ENCODE measurements around the gene LRP1. TPM values are rescaled to one million over a fixed set of nuclear protein-coding genes. Genes with fewer than 3 reads are reported as not detected.

LRP1 gene
- total and polyA plus RNA-seq, 2 experiments from 2014 or later: 47.8 to 76.8 TPM

GRCh38 chr12:57139796-57140649 lies 11.7 kb downstream of the LRP1 start:
- H3K79me2 ChIP-seq: peaks cover 85% of the 10 kb centered on the region
- H3K9me2 ChIP-seq (replicated peaks; ENCODE audit: insufficient read depth): no peaks in the 10 kb centered on the region
- H3K4me1 ChIP-seq (ENCODE audit: insufficient read depth): peaks cover 32% of the 10 kb centered on the region
- WGBS (ENCODE audit: low lambda C conversion rate, missing lambda C conversion rate): 94% methylated on average over 6 of the region's 6 CpGs
- no peak for DNase-seq (ENCODE audit: low spot score)
- H4K20me1 ChIP-seq (ENCODE audit: insufficient read depth, poor library complexity, severe bottlenecking): peaks cover 13% of the 10 kb centered on the region
- no peaks in the 10 kb centered on the region for H3K9me3 ChIP-seq (ENCODE audit: low read depth)
- no peak overlapping the region for H3K4me3 ChIP-seq
- H3K27me3 ChIP-seq: no peaks in the 10 kb centered on the region
- no peak overlapping the region for H3K27ac ChIP-seq
- no peak for TF ChIP-seq EZH2phosphoT487 (IDR thresholded peaks at IDR 0.05; ENCODE audit: low read depth, severe bottlenecking, unreplicated experiment)
- no peak for TF ChIP-seq EZH2 (IDR thresholded peaks at IDR 0.05; ENCODE audit: borderline replicate concordance)
- no peak for TF ChIP-seq CTCF (IDR thresholded peaks at IDR 0.05; ENCODE audit: poor library complexity)
- no peak overlapping the region for H3K4me2 ChIP-seq
- H2AFZ ChIP-seq: no peak overlapping the region
- H3K36me3 ChIP-seq (replicated peaks; ENCODE audit: insufficient read depth, low read depth): no peaks in the 10 kb centered on the region

- no peaks in the 10 kb centered on the region for H3K9me3 ChIP-seq (ENCODE audit: low read depth)
- WGBS (ENCODE audit: low lambda C conversion rate, missing lambda C conversion rate): 91% methylated on average over 8 of the region's 8 CpGs
- H3K27me3 ChIP-seq: no peaks in the 10 kb centered on the region
- peaks cover 82% of the 10 kb centered on the region for H3K79me2 ChIP-seq
- peaks cover 10% of the 10 kb centered on the region for H4K20me1 ChIP-seq (ENCODE audit: insufficient read depth, poor library complexity, severe bottlenecking)
- no peak overlapping the region for H3K27ac ChIP-seq
- no peak overlapping the region for H3K4me2 ChIP-seq
- no peaks in the 10 kb centered on the region for H3K36me3 ChIP-seq (replicated peaks; ENCODE audit: insufficient read depth, low read depth)
- H3K4me1 ChIP-seq (ENCODE audit: insufficient read depth): peaks cover 36% of the 10 kb centered on the region
- no peak for DNase-seq (ENCODE audit: low spot score)
- H3K4me3 ChIP-seq: no peak overlapping the region
- no peak for TF ChIP-seq EZH2phosphoT487 (IDR thresholded peaks at IDR 0.05; ENCODE audit: low read depth, severe bottlenecking, unreplicated experiment)
- TF ChIP-seq EZH2 (IDR thresholded peaks at IDR 0.05; ENCODE audit: borderline replicate concordance): no peak
- TF ChIP-seq CTCF (IDR thresholded peaks at IDR 0.05; ENCODE audit: poor library complexity): no peak
- no peaks in the 10 kb centered on the region for H3K9me2 ChIP-seq (replicated peaks; ENCODE audit: insufficient read depth)
- no peak overlapping the region for H2AFZ ChIP-seq
Observed at GRCh38 chr12:57141249-57141648, 13.0 kb downstream of the LRP1 start.

- H3K27ac ChIP-seq: no peak overlapping the region
Observed at GRCh38 chr12:57142121-57142520, 13.8 kb downstream of the LRP1 start.

More at GRCh38 chr12:57142121-57142520, 13.8 kb downstream of the LRP1 start:
- H4K20me1 ChIP-seq (ENCODE audit: insufficient read depth, poor library complexity, severe bottlenecking): peaks cover 7% of the 10 kb centered on the region
- no peak overlapping the region for H3K4me2 ChIP-seq
- TF ChIP-seq EZH2 (IDR thresholded peaks at IDR 0.05; ENCODE audit: borderline replicate concordance) (no peak), CTCF (IDR thresholded peaks at IDR 0.05; ENCODE audit: poor library complexity) (no peak), EZH2phosphoT487 (IDR thresholded peaks at IDR 0.05; ENCODE audit: low read depth, severe bottlenecking, unreplicated experiment) (no peak)
- 91% methylated on average over 9 of the region's 9 CpGs for WGBS (ENCODE audit: low lambda C conversion rate, missing lambda C conversion rate)
- no peaks in the 10 kb centered on the region for H3K9me2 ChIP-seq (replicated peaks; ENCODE audit: insufficient read depth)
- peaks cover 74% of the 10 kb centered on the region for H3K79me2 ChIP-seq
- peaks cover 34% of the 10 kb centered on the region for H3K4me1 ChIP-seq (ENCODE audit: insufficient read depth)
- H3K4me3 ChIP-seq: no peak overlapping the region
- no peaks in the 10 kb centered on the region for H3K36me3 ChIP-seq (replicated peaks; ENCODE audit: insufficient read depth, low read depth)
- no peak overlapping the region for H2AFZ ChIP-seq
- H3K9me3 ChIP-seq (ENCODE audit: low read depth): no peaks in the 10 kb centered on the region
- no peaks in the 10 kb centered on the region for H3K27me3 ChIP-seq
- no peak for DNase-seq (ENCODE audit: low spot score)
